ENCODE data around the gene TNFRSF21. TPM values are rescaled to one million over a fixed set of nuclear protein-coding genes. Genes with fewer than 3 reads are reported as not detected.

Gene TNFRSF21
- total RNA-seq, 1 experiment from 2014 or later = 106 TPM

GRCh38 chr6:47242483-47243386, 67.0 kb downstream of the TNFRSF21 start:
- POLR2A ChIA-PET (ENCODE audit: unreplicated experiment) = interaction anchor here (0.5 kb wide), 1 partner anchor 235 kb away, joined by 4 read pairs; the partner anchor contains the start of gene CD2AP
- intact Hi-C loops (cut with micrococcal nuclease) = loop anchor here (1.0 to 10.0 kb wide), 3 partner anchors 58 to 145 kb away; partner anchors contain the start of gene TNFRSF21
- peaks cover 17% of the 10 kb centered on the region for H3K4me1 ChIP-seq (ENCODE audit: insufficient read depth, low read length)

GRCh38 chr6:47241742-47242482, 67.8 kb downstream of the TNFRSF21 start:
- BruUV-seq (replicated peaks) = no TSS peak
- H3K36me3 ChIP-seq (ENCODE audit: low read depth, low read length) = peaks cover 34% of the 10 kb centered on the region

More at GRCh38 chr6:47242483-47243386, 67.0 kb downstream of the TNFRSF21 start:
- Histone ChIP-seq H3K4me3 (ENCODE audit: low read length) (no peak overlapping the region), H4K20me1 (ENCODE audit: low read length) (0 out of 2 replicates have a peak, but pooled peaks cover 4% of the 10 kb centered on the region), H3K36me3 (ENCODE audit: low read depth, low read length) (peaks cover 32% of the 10 kb centered on the region), H2AFZ (ENCODE audit: low read length) (no peak overlapping the region), H3K9me2 (replicated peaks; ENCODE audit: low read length) (no peaks in the 10 kb centered on the region), H3K27ac (ENCODE audit: low read length) (peak overlapping the region; percentile 63), H3F3A (ENCODE audit: low read length, unreplicated experiment) (no peaks in the 10 kb centered on the region), H3K9ac (ENCODE audit: low read length) (peak overlapping the region; percentile 15), H3K27me3 (ENCODE audit: low read length) (no peaks in the 10 kb centered on the region), H3K9me3 (ENCODE audit: low read length) (no peaks in the 10 kb centered on the region), H3K79me2 (ENCODE audit: low read length) (peaks cover 61% of the 10 kb centered on the region), H3K4me2 (ENCODE audit: low read length) (peak overlapping the region; percentile 17)
- no TSS peak for BruUV-seq (replicated peaks)
- peak; percentile 95 for ATAC-seq
- CTCF ChIA-PET = interaction anchor here (0.6 kb wide), 1 partner anchor 149 kb away, joined by 3 read pairs; no protein-coding TSS in a partner anchor
- TF ChIP-seq EZH2phosphoT487 (IDR thresholded peaks at IDR 0.05; ENCODE audit: borderline replicate concordance, low read length) (no peak), EZH2 (IDR thresholded peaks at IDR 0.05; ENCODE audit: low read length, unreplicated experiment) (no peak), CTCF (conservative IDR thresholded peaks at IDR 0.05; ENCODE audit: low read depth, low read length) (no peak)
- peak; percentile 87 for DNase-seq

More at GRCh38 chr6:47241742-47242482, 67.8 kb downstream of the TNFRSF21 start:
- H3K4me1 ChIP-seq (ENCODE audit: insufficient read depth, low read length) = peaks cover 17% of the 10 kb centered on the region
- ChIA-PET POLR2A (ENCODE audit: unreplicated experiment) (interaction anchor here (0.5 kb wide), 1 partner anchor 235 kb away, joined by 4 read pairs; the partner anchor contains the start of gene CD2AP), CTCF (no interaction called here)
- peak overlapping the region; percentile 17 for H3K4me2 ChIP-seq (ENCODE audit: low read length)
- no peak for TF ChIP-seq EZH2 (IDR thresholded peaks at IDR 0.05; ENCODE audit: low read length, unreplicated experiment)
- TF ChIP-seq EZH2phosphoT487 (IDR thresholded peaks at IDR 0.05; ENCODE audit: borderline replicate concordance, low read length) = no peak
- no peak for TF ChIP-seq CTCF (conservative IDR thresholded peaks at IDR 0.05; ENCODE audit: low read depth, low read length)
- ATAC-seq (no peak), DNase-seq (no peak)
- H4K20me1 ChIP-seq (ENCODE audit: low read length) = no peaks in the 10 kb centered on the region
- intact Hi-C loops (cut with micrococcal nuclease) = loop anchor here (1.0 to 10.0 kb wide), 3 partner anchors 57 to 145 kb away; partner anchors contain the start of gene TNFRSF21
- no peaks in the 10 kb centered on the region for H3K9me2 ChIP-seq (replicated peaks; ENCODE audit: low read length)
- H3K9me3 ChIP-seq (ENCODE audit: low read length) = no peaks in the 10 kb centered on the region
- no peak overlapping the region for H2AFZ ChIP-seq (ENCODE audit: low read length)
- H3K4me3 ChIP-seq (ENCODE audit: low read length) = no peak overlapping the region
- H3K27me3 ChIP-seq (ENCODE audit: low read length) = no peaks in the 10 kb centered on the region
- peaks cover 60% of the 10 kb centered on the region for H3K79me2 ChIP-seq (ENCODE audit: low read length)
- H3K9ac ChIP-seq (ENCODE audit: low read length) = peak overlapping the region; percentile 15
- H3K27ac ChIP-seq (ENCODE audit: low read length) = peak overlapping the region; percentile 63
- no peaks in the 10 kb centered on the region for H3F3A ChIP-seq (ENCODE audit: low read length, unreplicated experiment)
